Measurements from ENCODE around the gene SLC1A6. TPM values are rescaled to one million over a fixed set of nuclear protein-coding genes. Genes with fewer than 3 reads are reported as not detected.

SLC1A6 gene
- total and polyA plus RNA-seq, 4 donors = not detected

DNA sequence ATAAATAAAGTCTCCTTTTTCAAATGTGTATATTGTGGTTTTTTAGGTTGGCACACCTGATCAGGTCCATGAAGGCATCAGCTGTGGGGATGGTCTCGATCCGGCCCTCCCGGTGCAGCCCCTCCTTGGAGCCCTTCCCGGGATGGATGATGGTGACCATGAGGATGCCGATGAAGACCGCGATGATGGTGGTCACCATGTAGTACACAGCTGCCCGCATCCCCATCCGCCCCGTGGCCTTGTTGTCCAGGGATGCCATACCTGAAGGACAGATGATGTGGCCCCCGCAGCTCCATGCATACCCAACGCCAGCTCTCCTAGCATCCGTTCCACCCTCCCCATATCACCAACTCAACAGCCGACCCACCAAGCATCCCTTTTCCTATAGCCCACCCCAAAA, 11.4 kb downstream of the SLC1A6 start (continued):
- TF ChIP-seq, protein P1, sequence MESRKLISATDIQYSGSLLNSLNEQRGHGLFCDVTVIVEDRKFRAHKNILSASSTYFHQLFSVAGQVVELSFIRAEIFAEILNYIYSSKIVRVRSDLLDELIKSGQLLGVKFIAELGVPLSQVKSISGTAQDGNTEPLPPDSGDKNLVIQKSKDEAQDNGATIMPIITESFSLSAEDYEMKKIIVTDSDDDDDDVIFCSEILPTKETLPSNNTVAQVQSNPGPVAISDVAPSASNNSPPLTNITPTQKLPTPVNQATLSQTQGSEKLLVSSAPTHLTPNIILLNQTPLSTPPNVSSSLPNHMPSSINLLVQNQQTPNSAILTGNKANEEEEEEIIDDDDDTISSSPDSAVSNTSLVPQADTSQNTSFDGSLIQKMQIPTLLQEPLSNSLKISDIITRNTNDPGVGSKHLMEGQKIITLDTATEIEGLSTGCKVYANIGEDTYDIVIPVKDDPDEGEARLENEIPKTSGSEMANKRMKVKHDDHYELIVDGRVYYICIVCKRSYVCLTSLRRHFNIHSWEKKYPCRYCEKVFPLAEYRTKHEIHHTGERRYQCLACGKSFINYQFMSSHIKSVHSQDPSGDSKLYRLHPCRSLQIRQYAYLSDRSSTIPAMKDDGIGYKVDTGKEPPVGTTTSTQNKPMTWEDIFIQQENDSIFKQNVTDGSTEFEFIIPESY (IDR thresholded peaks at IDR 0.05) = no peak
- TF ChIP-seq SP1 (IDR thresholded peaks at IDR 0.05) = no peak
- TF ChIP-seq, protein P2, sequence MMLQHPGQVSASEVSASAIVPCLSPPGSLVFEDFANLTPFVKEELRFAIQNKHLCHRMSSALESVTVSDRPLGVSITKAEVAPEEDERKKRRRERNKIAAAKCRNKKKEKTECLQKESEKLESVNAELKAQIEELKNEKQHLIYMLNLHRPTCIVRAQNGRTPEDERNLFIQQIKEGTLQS (IDR thresholded peaks at IDR 0.05) = no peak

DNA sequence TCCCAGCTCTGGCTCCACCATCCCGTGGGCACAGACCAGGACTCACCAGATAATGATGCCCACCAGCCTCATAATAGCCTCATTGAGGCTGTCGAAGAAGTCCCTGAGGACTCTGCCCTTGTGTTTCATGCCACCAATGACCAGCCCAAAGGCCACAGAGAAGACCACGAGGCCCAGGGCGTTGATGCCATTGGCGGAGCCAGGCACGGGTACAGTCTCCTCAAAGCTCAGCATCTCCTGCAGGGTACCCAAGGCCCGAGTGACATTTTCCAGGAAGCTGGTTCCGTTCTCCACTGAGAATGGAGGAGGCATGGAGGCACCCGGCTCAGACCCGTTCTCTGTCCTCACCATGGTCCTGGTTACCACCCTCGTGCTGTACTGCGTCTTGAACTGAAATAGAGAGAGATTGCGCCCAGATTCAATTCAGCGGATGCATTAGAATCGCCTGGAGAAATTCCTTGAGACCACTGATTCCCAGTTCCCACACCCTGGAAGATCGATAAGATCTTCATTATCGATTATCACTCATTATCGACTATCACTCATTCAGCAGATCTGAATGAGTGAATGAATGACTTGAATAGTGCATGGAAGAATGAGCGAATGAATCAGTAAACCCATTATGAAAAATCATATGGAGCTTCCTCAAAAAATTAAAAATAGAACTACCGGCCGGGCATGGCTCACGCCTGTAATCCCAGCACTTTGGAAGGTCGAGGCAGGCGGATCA, 17.5 kb downstream of the SLC1A6 start:
- no peak for DNase-seq (ENCODE audit: low spot score)
- Histone ChIP-seq H3K27ac (ENCODE audit: low read depth in 1 of 2, low read length in 2 of 2) (no peak overlapping the region), H3K4me1 (ENCODE audit: control insufficient read depth in 4 of 4, insufficient read depth in 4 of 4, low read length in 3 of 4) (no peaks in the 10 kb centered on the region), H3K9me3 (ENCODE audit: control insufficient read depth in 4 of 4, low read length in 3 of 4) (peaks cover 9 to 33% (median 25%) of the 10 kb centered on the region in 4 donors), H3K9ac (ENCODE audit: low read depth in 1 of 2, low read length in 2 of 2) (no peak overlapping the region), H3K36me3 (ENCODE audit: control insufficient read depth in 4 of 4, insufficient read depth in 3 of 4, low read depth in 1 of 4, low read length in 3 of 4) (no peaks in the 10 kb centered on the region), H3K4me3 (ENCODE audit: low read depth in 1 of 3, low read length in 3 of 3) (no peak overlapping the region), H3K27me3 (ENCODE audit: control insufficient read depth in 4 of 4, insufficient read depth in 4 of 4, low read length in 3 of 4) (peaks cover 0 to 7% (median 0%) of the 10 kb centered on the region in 4 donors)
- no peak for TF ChIP-seq JUND (IDR thresholded peaks at IDR 0.05)
- WGBS = 90% methylated on average over 24 of the region's 24 CpGs

DNA sequence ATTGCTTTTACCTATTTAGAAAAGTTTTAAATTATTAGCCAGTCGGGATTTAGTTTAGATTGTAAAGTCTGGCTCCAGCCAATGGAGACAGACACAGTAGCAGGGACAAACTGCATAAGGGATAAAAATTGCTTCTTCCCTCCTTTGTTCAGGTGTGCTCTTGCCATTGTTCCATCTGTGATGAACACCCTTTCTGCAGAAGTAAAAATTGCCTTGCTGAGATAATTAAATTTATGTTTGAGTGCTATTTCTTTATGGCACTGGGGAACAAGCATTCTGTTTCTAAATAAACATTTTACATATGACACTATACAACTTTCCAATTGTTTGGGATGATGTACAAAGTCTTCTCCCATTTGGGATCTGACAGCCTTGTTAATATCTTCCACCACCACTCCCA, 20.4 kb downstream of the SLC1A6 start:
- peaks cover 0 to 9% (median 0%) of the 10 kb centered on the region in 4 donors for H3K27me3 ChIP-seq (ENCODE audit: control insufficient read depth in 4 of 4, insufficient read depth in 4 of 4, low read length in 3 of 4)
- peaks cover 9 to 37% (median 30%) of the 10 kb centered on the region in 4 donors for H3K9me3 ChIP-seq (ENCODE audit: control insufficient read depth in 4 of 4, low read length in 3 of 4)
- TF ChIP-seq TAF1 (conservative IDR thresholded peaks at IDR 0.05) (no peak), JUND (IDR thresholded peaks at IDR 0.05) (no peak), GABPA (IDR thresholded peaks at IDR 0.05 in 1 of 2, conservative IDR thresholded peaks at IDR 0.05 in 1 of 2) (no peak), YY1 (IDR thresholded peaks at IDR 0.05) (no peak), FOXA2 (IDR thresholded peaks at IDR 0.05) (no peak), SP1 (IDR thresholded peaks at IDR 0.05) (no peak), HNF4G (IDR thresholded peaks at IDR 0.05) (no peak), HNF4A (conservative IDR thresholded peaks at IDR 0.05) (no peak), RAD21 (IDR thresholded peaks at IDR 0.05) (no peak), FOXA1 (IDR thresholded peaks at IDR 0.05) (no peak), NR2F2 (IDR thresholded peaks at IDR 0.05) (no peak), EGR1 (IDR thresholded peaks at IDR 0.05; ENCODE audit: low read depth in 2 of 2) (no peak)
- TF ChIP-seq, protein P3, sequence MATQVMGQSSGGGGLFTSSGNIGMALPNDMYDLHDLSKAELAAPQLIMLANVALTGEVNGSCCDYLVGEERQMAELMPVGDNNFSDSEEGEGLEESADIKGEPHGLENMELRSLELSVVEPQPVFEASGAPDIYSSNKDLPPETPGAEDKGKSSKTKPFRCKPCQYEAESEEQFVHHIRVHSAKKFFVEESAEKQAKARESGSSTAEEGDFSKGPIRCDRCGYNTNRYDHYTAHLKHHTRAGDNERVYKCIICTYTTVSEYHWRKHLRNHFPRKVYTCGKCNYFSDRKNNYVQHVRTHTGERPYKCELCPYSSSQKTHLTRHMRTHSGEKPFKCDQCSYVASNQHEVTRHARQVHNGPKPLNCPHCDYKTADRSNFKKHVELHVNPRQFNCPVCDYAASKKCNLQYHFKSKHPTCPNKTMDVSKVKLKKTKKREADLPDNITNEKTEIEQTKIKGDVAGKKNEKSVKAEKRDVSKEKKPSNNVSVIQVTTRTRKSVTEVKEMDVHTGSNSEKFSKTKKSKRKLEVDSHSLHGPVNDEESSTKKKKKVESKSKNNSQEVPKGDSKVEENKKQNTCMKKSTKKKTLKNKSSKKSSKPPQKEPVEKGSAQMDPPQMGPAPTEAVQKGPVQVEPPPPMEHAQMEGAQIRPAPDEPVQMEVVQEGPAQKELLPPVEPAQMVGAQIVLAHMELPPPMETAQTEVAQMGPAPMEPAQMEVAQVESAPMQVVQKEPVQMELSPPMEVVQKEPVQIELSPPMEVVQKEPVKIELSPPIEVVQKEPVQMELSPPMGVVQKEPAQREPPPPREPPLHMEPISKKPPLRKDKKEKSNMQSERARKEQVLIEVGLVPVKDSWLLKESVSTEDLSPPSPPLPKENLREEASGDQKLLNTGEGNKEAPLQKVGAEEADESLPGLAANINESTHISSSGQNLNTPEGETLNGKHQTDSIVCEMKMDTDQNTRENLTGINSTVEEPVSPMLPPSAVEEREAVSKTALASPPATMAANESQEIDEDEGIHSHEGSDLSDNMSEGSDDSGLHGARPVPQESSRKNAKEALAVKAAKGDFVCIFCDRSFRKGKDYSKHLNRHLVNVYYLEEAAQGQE (IDR thresholded peaks at IDR 0.05) = no peak
- TF ChIP-seq, protein P4, sequence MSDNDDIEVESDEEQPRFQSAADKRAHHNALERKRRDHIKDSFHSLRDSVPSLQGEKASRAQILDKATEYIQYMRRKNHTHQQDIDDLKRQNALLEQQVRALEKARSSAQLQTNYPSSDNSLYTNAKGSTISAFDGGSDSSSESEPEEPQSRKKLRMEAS (IDR thresholded peaks at IDR 0.05) = no peak
- TF ChIP-seq, protein P2 (IDR thresholded peaks at IDR 0.05) = no peak
- TF ChIP-seq, protein P5, sequence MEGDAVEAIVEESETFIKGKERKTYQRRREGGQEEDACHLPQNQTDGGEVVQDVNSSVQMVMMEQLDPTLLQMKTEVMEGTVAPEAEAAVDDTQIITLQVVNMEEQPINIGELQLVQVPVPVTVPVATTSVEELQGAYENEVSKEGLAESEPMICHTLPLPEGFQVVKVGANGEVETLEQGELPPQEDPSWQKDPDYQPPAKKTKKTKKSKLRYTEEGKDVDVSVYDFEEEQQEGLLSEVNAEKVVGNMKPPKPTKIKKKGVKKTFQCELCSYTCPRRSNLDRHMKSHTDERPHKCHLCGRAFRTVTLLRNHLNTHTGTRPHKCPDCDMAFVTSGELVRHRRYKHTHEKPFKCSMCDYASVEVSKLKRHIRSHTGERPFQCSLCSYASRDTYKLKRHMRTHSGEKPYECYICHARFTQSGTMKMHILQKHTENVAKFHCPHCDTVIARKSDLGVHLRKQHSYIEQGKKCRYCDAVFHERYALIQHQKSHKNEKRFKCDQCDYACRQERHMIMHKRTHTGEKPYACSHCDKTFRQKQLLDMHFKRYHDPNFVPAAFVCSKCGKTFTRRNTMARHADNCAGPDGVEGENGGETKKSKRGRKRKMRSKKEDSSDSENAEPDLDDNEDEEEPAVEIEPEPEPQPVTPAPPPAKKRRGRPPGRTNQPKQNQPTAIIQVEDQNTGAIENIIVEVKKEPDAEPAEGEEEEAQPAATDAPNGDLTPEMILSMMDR (IDR thresholded peaks at IDR 0.05; ENCODE audit: low read depth, low read length, missing input control) = no peak
- 76% methylated on average over 1 of the region's 1 CpG for WGBS
- H3K27ac ChIP-seq (ENCODE audit: low read depth in 1 of 2, low read length in 2 of 2) = no peak overlapping the region
- H3K4me3 ChIP-seq (ENCODE audit: low read depth in 1 of 3, low read length in 3 of 3) = no peak overlapping the region
- H3K36me3 ChIP-seq (ENCODE audit: control insufficient read depth in 4 of 4, insufficient read depth in 3 of 4, low read depth in 1 of 4, low read length in 3 of 4) = no peaks in the 10 kb centered on the region
- no peak overlapping the region for H3K9ac ChIP-seq (ENCODE audit: low read depth in 1 of 2, low read length in 2 of 2)
- no peaks in the 10 kb centered on the region for H3K4me1 ChIP-seq (ENCODE audit: control insufficient read depth in 4 of 4, insufficient read depth in 4 of 4, low read length in 3 of 4)
- DNase-seq (ENCODE audit: low spot score) = no peak
